ENCODE results near the gene SLC25A40. TPM values are rescaled to one million over a fixed set of nuclear protein-coding genes. Genes with fewer than 3 reads are reported as not detected.

Gene SLC25A40
- total and polyA plus RNA-seq, 8 donors = 23.1 to 47.8 (median 36.0) TPM

- ATAC-seq = no peak
- no peaks in the 10 kb centered on the region for H3K9me3 ChIP-seq
- H3K4me1 ChIP-seq = no peaks in the 10 kb centered on the region
- peaks cover 0 to 35% of the 10 kb centered on the region in 2 donors for H3K36me3 ChIP-seq
- intact Hi-C loops (cut with DNase I) = loop anchor here in 1 of 2 donors (10.0 kb wide), 1 partner anchor 92 kb away; no protein-coding TSS in a partner anchor
- no peak overlapping the region for H3K4me3 ChIP-seq
- DNase-seq = peak in 1 of 4 donors; percentile 41
- TF ChIP-seq CTCF (IDR thresholded peaks at IDR 0.05) = peak; percentile 24 to 32
- no peaks in the 10 kb centered on the region for H3K27me3 ChIP-seq
- no peak overlapping the region for H3K27ac ChIP-seq
Measured at GRCh38 chr7:87886875-87887274, 10.7 kb upstream of the SLC25A40 start.

GRCh38 chr7:87885018-87885417, 8.9 kb upstream of the SLC25A40 start:
- Histone ChIP-seq H3K27me3 (no peaks in the 10 kb centered on the region), H3K4me1 (no peaks in the 10 kb centered on the region), H3K27ac (no peak overlapping the region), H3K36me3 (peaks cover 0 to 35% of the 10 kb centered on the region in 2 donors), H3K9me3 (no peaks in the 10 kb centered on the region), H3K4me3 (no peak overlapping the region)
- TF ChIP-seq CTCF (IDR thresholded peaks at IDR 0.05) = no peak
- ATAC-seq = no peak
- intact Hi-C loops (cut with DNase I) = loop anchor here in 1 of 2 donors (10.0 kb wide), 1 partner anchor 90 kb away; no protein-coding TSS in a partner anchor
- DNase-seq = no peak

- no peak for TF ChIP-seq CTCF (IDR thresholded peaks at IDR 0.05)
- intact Hi-C loops (cut with DNase I) = loop anchor here in 1 of 2 donors (10.0 kb wide), 1 partner anchor 88 kb away; no protein-coding TSS in a partner anchor
- DNase-seq (no peak), ATAC-seq (no peak)
- peaks cover 0 to 15% of the 10 kb centered on the region in 2 donors for H3K36me3 ChIP-seq
- no peak overlapping the region for H3K4me3 ChIP-seq
- no peaks in the 10 kb centered on the region for H3K27me3 ChIP-seq
- peaks cover 0 to 12% of the 10 kb centered on the region in 2 donors for H3K4me1 ChIP-seq
- H3K9me3 ChIP-seq = no peaks in the 10 kb centered on the region
- no peak overlapping the region for H3K27ac ChIP-seq
Measured at GRCh38 chr7:87882151-87882937, 6.2 kb upstream of the SLC25A40 start.

GRCh38 chr7:87878208-87878735, 2.1 kb upstream of the SLC25A40 start:
- Histone ChIP-seq H3K36me3 (no peaks in the 10 kb centered on the region), H3K27ac (no peak overlapping the region), H3K4me1 (peaks cover 0 to 36% of the 10 kb centered on the region in 2 donors), H3K9me3 (no peaks in the 10 kb centered on the region), H3K4me3 (peak overlapping the region in 1 of 2 donors; percentile 80), H3K27me3 (no peaks in the 10 kb centered on the region)
- peak in 1 of 4 donors; percentile 5 for DNase-seq
- TF ChIP-seq CTCF (IDR thresholded peaks at IDR 0.05) = no peak
- intact Hi-C loops (cut with DNase I) = no loop called here
- no peak for ATAC-seq

- no peaks in the 10 kb centered on the region for H3K27me3 ChIP-seq
- ATAC-seq = no peak
- peak overlapping the region; percentile 80 to 85 for H3K4me3 ChIP-seq
- H3K27ac ChIP-seq = peak overlapping the region; percentile 92 to 96
- TF ChIP-seq CTCF (IDR thresholded peaks at IDR 0.05) = no peak
- peak in 1 of 4 donors; percentile 7 for DNase-seq
- H3K36me3 ChIP-seq = no peaks in the 10 kb centered on the region
- H3K9me3 ChIP-seq = peaks cover 0 to under 1% of the 10 kb centered on the region in 2 donors
- intact Hi-C loops (cut with DNase I) = no loop called here
- H3K4me1 ChIP-seq = peaks cover 0 to 41% of the 10 kb centered on the region in 2 donors
Measured at GRCh38 chr7:87877366-87878040, 1.3 kb upstream of the SLC25A40 start.
